HEK293T (cell line): ENCODE data around the gene PRSS53.

Source experiments
- CTCF ChIA-PET: fragments of 350-600 bp; formaldehyde crosslinking; extraction: SDS; loops from one replicate; lab custom pipeline; 2021; ENCODE audit warnings: antibody characterized with exemption, inconsistent platforms; lab: Yijun Ruan, JAX
- POLR2A ChIA-PET: fragments of 350-600 bp; formaldehyde crosslinking; extraction: SDS; loops from one replicate; lab custom pipeline; 2020; ENCODE audit warnings: antibody characterized with exemption, inconsistent platforms; lab: Yijun Ruan, JAX
- DNase-seq: peaks from one replicate; pipeline ENCODE4 v3.0.0; 2012; ENCODE audit warnings: mixed read lengths; ENCODE audit errors: extremely low spot score
- ARNT ChIP-seq: fragments of 450-650 bp; IDR thresholded peaks from 2 replicates; pipeline ENCODE4 v1.6.1; 2017; ENCODE audit warnings: mild to moderate bottlenecking
- BHLHE40 ChIP-seq: fragments of 450-650 bp; IDR thresholded peaks from 2 replicates; pipeline ENCODE4 v1.6.1; 2016; ENCODE audit warnings: mild to moderate bottlenecking, moderate library complexity, borderline replicate concordance
- CTBP1 ChIP-seq: fragments of 450-650 bp; IDR thresholded peaks from 2 replicates; pipeline ENCODE4 v1.6.1; 2016; ENCODE audit warnings: borderline replicate concordance
- ELF4 ChIP-seq: fragments of 450-650 bp; IDR thresholded peaks from 2 replicates; pipeline ENCODE4 v1.6.1; 2017; ENCODE audit warnings: antibody characterized with exemption
- FOXA1 ChIP-seq: fragments of 450-650 bp; IDR thresholded peaks from 2 replicates; pipeline ENCODE4 v1.6.1; 2016; ENCODE audit warnings: mild to moderate bottlenecking
- FOXK2 ChIP-seq: fragments of 450-650 bp; IDR thresholded peaks from 2 replicates; pipeline ENCODE4 v1.6.1; 2016; ENCODE audit warnings: mild to moderate bottlenecking
- FOXM1 ChIP-seq: fragments of 450-650 bp; IDR thresholded peaks from 2 replicates; pipeline ENCODE4 v1.6.1; 2017; ENCODE audit warnings: mild to moderate bottlenecking, borderline replicate concordance
- HDGF ChIP-seq: fragments of 450-650 bp; IDR thresholded peaks from 2 replicates; pipeline ENCODE4 v1.6.1; 2017; ENCODE audit warnings: antibody characterized with exemption, borderline replicate concordance
- L3MBTL2 ChIP-seq: fragments of 450-650 bp; conservative IDR thresholded peaks from 2 replicates; pipeline ENCODE4 v1.6.1; 2016; ENCODE audit warnings: mild to moderate bottlenecking
- LEF1 ChIP-seq: fragments of 450-650 bp; IDR thresholded peaks from 2 replicates; pipeline ENCODE4 v1.6.1; 2017; ENCODE audit warnings: mild to moderate bottlenecking, borderline replicate concordance
- NFRKB ChIP-seq: fragments of 450-650 bp; IDR thresholded peaks from 2 replicates; pipeline ENCODE4 v1.6.1; 2016; ENCODE audit warnings: mild to moderate bottlenecking, moderate library complexity
- SP1 ChIP-seq: fragments of 450-650 bp; IDR thresholded peaks from 2 replicates; pipeline ENCODE4 v1.6.1; 2017
- SUZ12 ChIP-seq: fragments of 450-650 bp; IDR thresholded peaks from 2 replicates; pipeline ENCODE4 v1.6.1; 2016; ENCODE audit warnings: mild to moderate bottlenecking
- TARDBP ChIP-seq: fragments of 450-650 bp; IDR thresholded peaks from 2 replicates; pipeline ENCODE4 v1.6.1; 2016
- ZNF384 ChIP-seq: fragments of 450-650 bp; IDR thresholded peaks from 2 replicates; pipeline ENCODE4 v1.6.1; 2016
- TF ChIP-seq, protein P1 (sequence below): fragments of 450-650 bp; IDR thresholded peaks from 2 replicates; pipeline ENCODE4 v1.6.1; 2016

Gene PRSS53

GRCh38 chr16:31072540-31073141 is 16.1 kb downstream of the PRSS53 start:
- ChIA-PET CTCF (interaction anchor here (0.6 to 1.7 kb wide), 3 partner anchors 70 to 87 kb away, joined by 3 to 6 read pairs (median 3); no protein-coding TSS in a partner anchor), POLR2A (interaction anchor here (1.0 to 2.4 kb wide), 9 partner anchors 9 to 119 kb away, joined by 3 to 21 read pairs (median 6); partner anchors contain the start of genes FUS and KAT8)
- TF ChIP-seq L3MBTL2: no peak
- no peak for TF ChIP-seq ELF4
- no peak for TF ChIP-seq ZNF384
- TF ChIP-seq SP1: no peak
- TF ChIP-seq LEF1: no peak
- TF ChIP-seq HDGF: no peak
- no peak for DNase-seq

DNA sequence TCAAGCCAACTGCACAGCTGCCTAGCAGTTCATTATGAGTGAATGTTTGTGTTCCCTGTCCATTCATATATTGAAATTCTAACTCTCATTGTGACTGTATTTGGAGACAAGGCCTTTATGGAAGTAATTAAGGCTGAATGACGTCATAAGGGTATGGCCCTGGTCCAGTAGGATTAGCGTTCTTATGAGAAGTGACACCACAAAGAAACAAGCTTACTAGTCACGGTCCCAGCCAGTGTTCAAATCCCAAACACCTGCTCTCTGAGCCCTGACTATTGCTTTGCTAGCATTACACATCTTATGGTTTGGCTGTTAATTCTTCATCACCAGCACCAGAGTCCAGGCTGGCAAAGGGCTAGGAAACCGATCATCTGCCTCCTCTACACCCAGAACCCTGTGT is 16.9 kb downstream of the PRSS53 start:
- ChIA-PET CTCF (interaction anchor here (1.3 kb wide), 1 partner anchor 70 kb away, joined by 3 read pairs; no protein-coding TSS in a partner anchor), POLR2A (interaction anchor here (1.0 kb wide), 3 partner anchors 10 to 108 kb away, joined by 3 read pairs; partner anchors contain the start of gene FUS)
- TF ChIP-seq FOXM1: no peak
- TF ChIP-seq, protein P1, sequence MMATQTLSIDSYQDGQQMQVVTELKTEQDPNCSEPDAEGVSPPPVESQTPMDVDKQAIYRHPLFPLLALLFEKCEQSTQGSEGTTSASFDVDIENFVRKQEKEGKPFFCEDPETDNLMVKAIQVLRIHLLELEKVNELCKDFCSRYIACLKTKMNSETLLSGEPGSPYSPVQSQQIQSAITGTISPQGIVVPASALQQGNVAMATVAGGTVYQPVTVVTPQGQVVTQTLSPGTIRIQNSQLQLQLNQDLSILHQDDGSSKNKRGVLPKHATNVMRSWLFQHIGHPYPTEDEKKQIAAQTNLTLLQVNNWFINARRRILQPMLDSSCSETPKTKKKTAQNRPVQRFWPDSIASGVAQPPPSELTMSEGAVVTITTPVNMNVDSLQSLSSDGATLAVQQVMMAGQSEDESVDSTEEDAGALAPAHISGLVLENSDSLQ: no peak
- DNase-seq: no peak

GRCh38 chr16:31067342-31067741 is 21.4 kb downstream of the PRSS53 start:
- ChIA-PET CTCF (no interaction called here), POLR2A (no interaction called here)
- TF ChIP-seq FOXA1 (no peak), TARDBP (no peak), HDGF (no peak), L3MBTL2 (no peak), SUZ12 (no peak), ARNT (no peak), LEF1 (no peak), BHLHE40 (no peak), NFRKB (no peak), ZNF384 (no peak), FOXM1 (no peak), CTBP1 (no peak), ELF4 (no peak), SP1 (no peak), FOXK2 (no peak)
- TF ChIP-seq, protein P1: no peak
- DNase-seq: no peak

GRCh38 chr16:31064882-31065461 is 23.8 kb downstream of the PRSS53 start:
- DNase-seq: no peak
- POLR2A ChIA-PET: interaction anchor here (1.4 kb wide), 1 partner anchor 77 kb away, joined by 3 read pairs; no protein-coding TSS in a partner anchor
- no peak for TF ChIP-seq SP1
- TF ChIP-seq SUZ12: no peak
- no peak for TF ChIP-seq L3MBTL2
- TF ChIP-seq HDGF: no peak
- TF ChIP-seq ZNF384: no peak
- CTCF ChIA-PET: no interaction called here

DNA sequence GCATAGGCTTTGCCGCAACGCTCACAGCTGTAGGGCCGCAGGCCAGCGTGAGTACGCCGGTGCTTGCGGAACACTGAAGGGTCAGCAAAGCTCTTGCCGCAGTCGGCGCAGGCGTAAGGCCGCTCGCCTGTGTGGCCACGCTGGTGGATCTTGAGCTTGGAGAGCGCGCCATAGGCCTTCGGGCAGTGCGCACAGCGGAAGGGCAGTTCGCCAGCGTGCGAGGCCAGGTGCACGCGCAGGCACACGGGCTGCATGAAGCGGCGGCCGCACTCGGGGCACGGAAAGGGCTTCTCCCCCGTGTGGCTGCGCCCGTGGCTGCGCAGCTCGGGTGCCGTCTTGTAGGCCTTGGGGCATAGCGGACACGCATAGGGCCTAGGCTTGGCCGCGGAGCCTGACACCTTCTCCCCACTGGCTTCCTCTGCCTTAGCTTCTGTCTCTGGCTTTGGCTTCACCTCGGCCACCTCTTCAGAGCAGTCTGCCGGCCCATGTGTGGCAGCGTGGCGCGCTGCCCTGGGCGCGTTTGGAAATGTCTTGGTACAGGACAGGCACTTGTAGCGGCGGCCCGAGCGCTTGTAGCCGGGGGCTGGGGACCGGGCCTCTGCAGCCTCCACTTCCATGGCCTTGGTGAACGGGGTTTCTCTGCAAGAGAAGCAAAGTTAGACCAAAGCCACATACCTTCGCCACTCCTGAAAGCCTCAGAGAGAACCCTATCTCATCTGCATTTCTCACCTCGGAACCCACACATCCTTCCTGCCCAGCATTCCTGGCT is 24.7 kb downstream of the PRSS53 start:
- DNase-seq: no peak
- CTCF ChIA-PET: no interaction called here
- no peak for TF ChIP-seq FOXK2
- TF ChIP-seq BHLHE40: no peak
- no peak for TF ChIP-seq SP1
- TF ChIP-seq FOXA1: no peak
- TF ChIP-seq ARNT: no peak
- TF ChIP-seq, protein P1: no peak
- TF ChIP-seq ELF4: no peak
- TF ChIP-seq HDGF: no peak
- TF ChIP-seq CTBP1: no peak
- no peak for TF ChIP-seq TARDBP
- no peak for TF ChIP-seq L3MBTL2
- TF ChIP-seq FOXM1: no peak
- POLR2A ChIA-PET: interaction anchor here (1.2 to 1.4 kb wide), 2 partner anchors 9 to 78 kb away, joined by 3 read pairs; no protein-coding TSS in a partner anchor

- TF ChIP-seq HDGF (no peak), FOXK2 (no peak), ARNT (no peak), ZNF384 (no peak), L3MBTL2 (no peak), BHLHE40 (no peak), FOXM1 (no peak), CTBP1 (no peak), ELF4 (no peak), SUZ12 (no peak), FOXA1 (no peak), LEF1 (no peak), NFRKB (no peak), TARDBP (no peak)
- TF ChIP-seq, protein P1: no peak
- no peak for DNase-seq
- ChIA-PET CTCF (no interaction called here), POLR2A (interaction anchor here (1.0 to 1.2 kb wide), 2 partner anchors 9 to 11 kb away, joined by 3 read pairs; partner anchors contain the start of genes ZNF646 and ZNF668)
These were observed 25.3 kb downstream of the PRSS53 start for GRCh38 chr16:31063495-31063842.
